GM12864 (cell line): ENCODE measurements around the gene GNAT1.

Source experiments
- DNase-seq: peaks from one replicate; pipeline ENCODE4 v3.0.0-alpha.2; 2011; ENCODE audit warnings: low read depth
- H3K4me3 ChIP-seq: 2 replicates; pipeline ENCODE4 v1.5.1; 2011; ENCODE audit warnings: mild to moderate bottlenecking, low read depth, low read length, control low read depth
- CTCF ChIP-seq: IDR thresholded peaks from 2 replicates; pipeline ENCODE4 v1.5.1; 2011; ENCODE audit warnings: low read depth, mild to moderate bottlenecking, moderate library complexity, low read length, control low read depth, inconsistent platforms; ENCODE audit errors: missing control alignments

GNAT1 gene

DNA sequence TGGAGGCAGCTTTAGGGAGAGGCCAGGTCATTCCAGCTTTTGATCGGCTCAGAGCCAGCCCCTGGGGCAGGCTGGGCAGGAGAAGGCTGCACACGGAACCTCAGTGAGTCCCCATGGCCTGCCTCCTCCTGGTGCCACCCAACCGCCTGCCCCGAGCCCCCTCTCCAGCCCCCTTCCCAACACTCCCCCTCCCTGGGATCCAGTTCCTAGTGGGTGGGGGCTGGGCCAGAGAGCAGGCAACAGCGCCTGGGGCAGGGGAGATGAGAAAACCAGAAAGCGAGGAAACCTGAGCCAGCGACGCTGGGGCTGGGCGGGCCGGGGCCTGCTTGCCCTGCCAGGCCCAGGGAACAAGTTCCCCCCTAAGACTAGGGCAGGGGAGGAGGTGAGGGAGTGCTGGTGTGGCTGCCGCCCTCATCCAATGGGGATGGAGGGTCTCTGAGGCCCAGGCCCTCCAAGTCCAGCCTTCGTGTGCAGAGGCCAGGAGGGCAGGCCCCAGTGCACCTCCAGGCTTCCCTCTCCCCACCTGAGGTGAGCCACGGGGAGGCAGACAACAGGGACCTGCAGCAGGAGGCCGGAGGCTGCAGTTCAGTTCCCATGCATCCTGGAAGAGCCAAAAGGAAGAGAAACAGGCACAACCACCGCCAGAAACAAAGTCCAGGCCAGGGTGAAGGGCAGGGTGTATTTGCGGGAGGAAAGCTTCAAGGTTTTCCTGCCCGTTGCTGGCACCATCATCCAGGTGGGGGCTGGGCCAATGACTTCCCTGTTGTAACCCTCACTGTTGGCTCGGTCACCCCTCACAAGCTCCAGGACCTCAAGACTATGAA, 40.3 kb upstream of the GNAT1 start:
- no peak for TF ChIP-seq CTCF
- no peak for DNase-seq
- no peak overlapping the region for H3K4me3 ChIP-seq

DNA sequence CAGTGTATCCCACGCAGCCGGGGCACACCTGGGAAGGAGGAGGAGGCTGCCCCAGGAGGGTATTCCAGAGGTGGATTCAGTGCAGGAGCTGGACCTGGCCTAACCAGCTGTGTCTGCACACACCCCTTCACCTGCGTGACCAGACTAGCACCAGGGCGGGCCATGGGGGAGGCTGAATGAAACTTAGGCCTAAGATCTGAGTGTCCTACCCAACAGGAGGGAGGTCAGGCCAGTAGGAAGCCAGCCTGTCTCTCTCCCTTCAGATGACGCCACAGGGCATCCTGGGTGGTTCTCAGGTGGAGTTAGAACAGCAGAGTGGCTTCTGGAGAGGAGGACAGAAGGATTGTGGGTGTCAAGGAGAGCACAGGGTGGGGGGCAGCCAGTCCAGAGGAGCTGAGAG, 39.7 kb upstream of the GNAT1 start:
- no peak for TF ChIP-seq CTCF
- DNase-seq: no peak
- H3K4me3 ChIP-seq: no peak overlapping the region

- TF ChIP-seq CTCF: no peak
- DNase-seq: no peak
- 0 out of 2 replicates have a peak overlapping the region, but pooled peaks have one; percentile 32 for H3K4me3 ChIP-seq
Observed at GRCh38 chr3:50153782-50154475, 37.5 kb upstream of the GNAT1 start.

- no peak for TF ChIP-seq CTCF
- no peak for DNase-seq
- peak overlapping the region; percentile 32 for H3K4me3 ChIP-seq
Observed at GRCh38 chr3:50154476-50154839, 37.0 kb upstream of the GNAT1 start.

DNA sequence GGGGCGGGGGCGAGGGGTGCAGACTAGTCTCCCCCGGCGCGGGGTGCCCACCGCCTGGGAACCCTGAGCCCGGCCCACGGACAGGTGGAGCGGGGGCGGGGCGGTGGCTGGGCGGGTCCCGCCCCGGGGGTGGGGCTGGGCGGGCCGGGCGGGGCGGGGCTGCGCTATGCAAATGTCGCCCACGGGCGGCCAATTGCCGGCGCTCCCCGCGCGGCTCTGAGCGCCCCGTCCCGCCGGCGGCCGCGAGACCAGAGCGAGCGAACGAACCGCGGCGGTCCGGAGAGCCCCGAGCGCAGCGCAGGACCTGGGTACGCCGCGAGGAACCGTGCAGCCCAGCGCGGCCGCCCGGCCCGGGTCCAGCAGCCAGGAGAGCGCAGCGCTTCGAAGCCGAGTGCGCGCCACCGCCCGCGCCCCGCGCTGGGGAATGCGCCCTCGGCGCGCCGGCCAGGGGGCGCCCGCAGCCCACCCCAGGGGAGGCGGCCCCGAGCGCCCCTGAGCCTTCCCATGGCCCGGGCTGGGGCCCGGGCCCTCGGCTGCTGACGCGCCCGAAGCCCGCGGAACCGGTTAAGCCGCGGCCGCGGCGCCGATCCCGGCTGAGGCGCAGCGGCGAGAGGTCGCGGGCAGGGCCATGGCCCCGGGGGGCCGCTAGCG, 36.4 kb upstream of the GNAT1 start, which contains the start of gene SEMA3F:
Gene SEMA3F (plus strand): TSS at position 485 of the 651 bp plus-strand sequence. CDS start 4,299 bp downstream, outside the sequence.
- no peak for TF ChIP-seq CTCF
- H3K4me3 ChIP-seq: peak within 1 kb of the TSS; percentile 48
- peak; percentile 15 for DNase-seq

DNA sequence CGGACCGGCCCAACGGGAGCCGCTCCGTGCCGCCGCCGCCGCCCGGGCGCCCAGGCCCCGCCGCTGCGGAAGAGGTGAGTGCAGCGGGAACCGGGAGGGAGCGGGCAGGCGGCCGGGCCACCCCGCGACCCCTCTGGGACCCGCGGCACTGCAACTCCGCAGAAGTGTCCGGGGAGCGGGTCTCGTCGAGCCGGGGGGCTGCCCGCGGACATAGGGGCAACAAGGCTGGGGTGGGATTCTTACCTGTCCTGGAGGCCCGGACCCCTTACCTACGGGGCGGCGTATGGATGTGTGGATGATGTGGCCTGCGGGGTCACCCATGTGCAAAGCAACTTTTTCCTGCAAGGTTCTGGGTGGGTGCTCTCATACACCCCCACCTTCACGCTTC, 35.9 kb upstream of the GNAT1 start:
- no peak overlapping the region; the same call in 1 of the 2 replicates for H3K4me3 ChIP-seq
- DNase-seq: no peak
- no peak for TF ChIP-seq CTCF
